HL-60 (cell line): ENCODE results near the gene PRAMEF15.
"Not testable (repeated sequence)": the region's sequence is repeated elsewhere in the genome, so short reads cannot be mapped to it uniquely, and the experiment has no call there.

Experiments
- DNase-seq, 2 experiments: peaks; one replicate each; pipeline ENCODE4 v3.0.0-alpha.2; 2010 to 2020; ENCODE audit warnings: low read depth in 1 of 2, low spot score in 1 of 2
- H3K27ac ChIP-seq: fragments of 250-450 bp; sonication (Bioruptor Pico); replicated peaks from 2 replicates; pipeline ENCODE4 v1.5.1; 2020; ENCODE audit warnings: mild to moderate bottlenecking, moderate library complexity
- H3K27me3 ChIP-seq: fragments of 250-450 bp; sonication (Bioruptor Pico); 2 replicates; pipeline ENCODE4 v1.5.1; 2021; ENCODE audit warnings: mild to moderate bottlenecking, moderate library complexity; ENCODE audit not compliant: insufficient read depth, poor library complexity, severe bottlenecking
- H3K4me3 ChIP-seq: replicated peaks from 2 replicates; pipeline ENCODE4 v1.5.1; 2011; ENCODE audit warnings: mild to moderate bottlenecking, control low read depth, low read length; ENCODE audit not compliant: insufficient read depth
- long read RNA-seq: library from polyadenylated mRNA; unstranded; transcript quantifications from one replicate; pipeline ENCODE4 v2.0.0, GENCODE V29; 2020

PRAMEF15 gene
- long read RNA-seq, result 0 reads

DNA sequence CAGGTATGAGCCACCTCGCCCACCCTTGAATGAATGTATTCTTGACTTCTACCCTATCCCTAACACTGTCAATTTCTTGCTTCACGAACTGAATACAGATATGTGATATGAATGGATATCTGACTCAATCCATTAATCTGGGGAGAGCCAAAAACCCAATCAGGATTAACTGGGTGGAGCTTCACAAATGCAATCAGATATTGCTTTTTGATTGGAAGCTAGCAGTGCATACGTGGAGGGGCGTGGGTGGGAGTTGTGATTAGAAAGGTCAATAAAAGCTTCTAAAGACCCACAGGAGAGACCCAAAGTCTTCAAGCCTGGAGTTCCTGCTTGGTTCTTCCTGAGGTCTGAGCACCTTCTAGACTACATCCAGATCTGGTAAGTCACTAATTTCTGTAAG, at the start of gene PRAMEF15:
TSS of gene PRAMEF15 (plus strand) at position 301 of the 400 bp plus-strand sequence. CDS start 2,827 bp downstream, outside the sequence.
- H3K27me3 ChIP-seq, H3K27ac ChIP-seq, H3K4me3 ChIP-seq, DNase-seq: not testable (repeated sequence)

- H3K27me3 ChIP-seq, H3K4me3 ChIP-seq, H3K27ac ChIP-seq, DNase-seq: not testable (repeated sequence)
These were observed 38.4 kb upstream of the PRAMEF15 start for GRCh38 chr1:13277016-13277415.

- H3K27ac ChIP-seq, H3K4me3 ChIP-seq, DNase-seq, H3K27me3 ChIP-seq: not testable (repeated sequence)
These were observed 35.8 kb upstream of the PRAMEF15 start for GRCh38 chr1:13279617-13280016.

DNA sequence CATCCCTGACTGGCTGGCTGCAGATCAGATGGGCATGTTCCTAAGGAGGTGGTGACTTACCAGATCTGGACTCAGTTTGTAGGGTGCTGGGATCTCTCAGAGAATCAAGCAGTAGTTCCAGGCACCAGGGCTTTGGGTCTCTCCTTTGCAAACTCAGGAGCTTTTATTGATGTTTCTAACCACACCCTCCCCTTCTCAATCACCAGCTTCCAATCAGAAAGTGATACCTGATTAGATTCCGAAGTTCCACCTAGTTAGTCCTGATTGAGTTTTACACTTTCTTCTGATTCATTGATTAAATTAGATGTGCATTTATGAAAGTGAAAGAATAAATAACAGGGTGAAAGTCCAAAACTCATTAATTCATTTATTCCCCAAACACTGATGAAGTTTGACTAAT, 30.3 kb upstream of the PRAMEF15 start, which contains the start of gene PRAMEF8:
TSS of gene PRAMEF8 (minus strand) at position 101 of the 400 bp plus-strand sequence. CDS start 1,046 bp downstream, outside the sequence.
- not testable (repeated sequence) for DNase-seq, H3K4me3 ChIP-seq, H3K27ac ChIP-seq, H3K27me3 ChIP-seq

- not testable (repeated sequence) for H3K27me3 ChIP-seq, DNase-seq, H3K27ac ChIP-seq, H3K4me3 ChIP-seq
These were observed 26.4 kb upstream of the PRAMEF15 start for GRCh38 chr1:13289030-13289429.

DNA sequence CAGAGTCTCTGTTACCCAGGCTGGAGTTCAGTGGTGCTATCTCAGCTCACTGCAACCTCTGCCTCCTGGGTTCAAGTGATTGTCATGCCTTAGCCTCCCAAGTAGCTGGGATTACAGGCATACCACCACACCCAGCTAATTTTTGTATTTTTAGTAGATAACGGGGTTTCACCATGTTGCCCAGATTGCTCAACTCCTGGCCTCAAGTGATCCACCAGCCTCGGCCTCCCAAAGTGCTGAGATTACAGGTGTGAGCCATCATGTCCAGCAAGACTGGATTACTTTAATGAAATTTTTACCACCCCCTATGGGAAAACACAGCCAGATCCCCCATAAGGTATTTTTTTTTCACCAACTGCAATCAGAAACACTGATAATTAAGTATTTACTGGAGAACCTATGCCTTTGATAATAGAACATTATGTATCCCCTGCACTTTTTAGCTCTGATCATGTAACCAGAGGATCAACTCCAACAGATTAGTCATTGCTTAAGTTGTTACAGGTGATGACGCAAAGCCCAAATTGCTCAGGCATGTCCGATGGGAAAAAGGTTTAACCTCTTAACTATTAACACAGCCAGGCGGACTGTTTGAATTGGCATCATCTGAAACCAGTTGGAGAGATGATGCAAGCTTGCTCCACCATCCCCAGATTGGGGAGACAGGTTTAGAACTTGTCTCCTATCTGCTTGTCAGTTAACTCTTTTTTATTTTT, 18.0 kb upstream of the PRAMEF15 start:
- not testable (repeated sequence) for H3K27ac ChIP-seq, H3K27me3 ChIP-seq, DNase-seq, H3K4me3 ChIP-seq

DNA sequence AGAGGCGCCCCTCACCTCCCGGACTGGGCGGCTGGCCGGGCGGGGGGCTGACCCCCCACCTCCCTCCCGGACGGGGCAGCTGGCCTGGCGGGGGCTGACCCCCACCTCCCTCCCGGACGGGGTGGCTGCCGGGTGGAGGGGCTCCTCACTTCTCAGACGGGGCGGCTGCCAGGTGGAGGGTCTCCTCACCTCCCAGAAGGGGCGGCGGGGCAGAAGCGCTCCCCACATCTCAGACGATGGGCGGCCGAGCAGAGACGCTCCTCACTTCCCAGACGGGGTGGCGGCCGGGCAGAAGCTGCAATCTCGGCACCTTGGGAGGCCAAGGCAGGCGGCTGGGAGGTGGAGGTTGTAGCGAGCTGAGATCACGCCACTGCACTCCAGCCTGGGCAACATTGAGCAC, 16.7 kb upstream of the PRAMEF15 start:
- not testable (repeated sequence) for H3K4me3 ChIP-seq

DNA sequence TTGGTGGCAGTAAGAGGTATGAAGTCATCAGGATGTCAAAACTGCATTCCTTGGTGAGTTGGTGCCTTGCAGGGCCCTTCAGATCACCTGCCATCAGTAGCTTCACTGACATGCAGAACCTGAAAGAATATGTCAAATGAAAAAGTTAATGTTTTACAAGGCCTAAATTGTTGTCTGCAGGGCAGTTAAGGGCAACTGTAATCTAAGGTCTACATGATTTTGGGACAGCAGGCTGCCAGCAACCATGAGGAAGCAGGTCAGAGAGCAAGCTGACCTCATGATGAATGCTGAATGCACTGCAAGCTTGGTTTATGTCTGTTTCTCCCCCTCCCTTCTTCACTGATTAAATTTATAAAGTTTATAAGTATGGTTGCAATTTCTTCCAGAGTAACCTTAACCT, 13.2 kb upstream of the PRAMEF15 start:
- not testable (repeated sequence) for DNase-seq, H3K27ac ChIP-seq, H3K27me3 ChIP-seq, H3K4me3 ChIP-seq

More for the DNA sequence above, 16.7 kb upstream of the PRAMEF15 start:
- not testable (repeated sequence) for DNase-seq, H3K27ac ChIP-seq, H3K27me3 ChIP-seq

- H3K27ac ChIP-seq, DNase-seq, H3K27me3 ChIP-seq, H3K4me3 ChIP-seq: not testable (repeated sequence)
These were observed 12.1 kb upstream of the PRAMEF15 start, which contains the start of gene PRAMEF33 for GRCh38 chr1:13303239-13303638. Gene PRAMEF33, plus strand, starts transcription at chr1:13303539. Its CDS starts 2,416 bp downstream, at chr1:13305955.

DNA sequence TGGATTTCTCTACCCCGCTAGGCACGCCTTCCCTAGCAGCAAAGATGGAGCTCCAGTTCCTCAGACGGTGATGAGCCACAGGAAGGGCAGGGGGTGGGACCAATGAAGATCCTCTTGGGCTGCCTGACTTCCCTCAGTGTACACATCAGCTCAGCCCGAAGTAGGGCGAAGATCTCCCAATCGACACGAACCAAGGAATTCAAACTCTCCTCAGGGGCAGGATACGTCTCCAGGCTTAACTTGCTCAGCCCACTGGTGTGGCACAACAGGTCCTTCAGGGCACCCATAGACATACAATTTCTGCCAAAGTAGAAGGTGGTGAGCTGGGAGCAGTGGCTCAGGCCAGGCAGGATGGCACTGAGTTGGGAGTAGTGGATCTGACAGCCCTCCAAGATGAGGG, 27.1 kb downstream of the PRAMEF15 start:
- H3K27ac ChIP-seq, H3K4me3 ChIP-seq, H3K27me3 ChIP-seq, DNase-seq: not testable (repeated sequence)

DNA sequence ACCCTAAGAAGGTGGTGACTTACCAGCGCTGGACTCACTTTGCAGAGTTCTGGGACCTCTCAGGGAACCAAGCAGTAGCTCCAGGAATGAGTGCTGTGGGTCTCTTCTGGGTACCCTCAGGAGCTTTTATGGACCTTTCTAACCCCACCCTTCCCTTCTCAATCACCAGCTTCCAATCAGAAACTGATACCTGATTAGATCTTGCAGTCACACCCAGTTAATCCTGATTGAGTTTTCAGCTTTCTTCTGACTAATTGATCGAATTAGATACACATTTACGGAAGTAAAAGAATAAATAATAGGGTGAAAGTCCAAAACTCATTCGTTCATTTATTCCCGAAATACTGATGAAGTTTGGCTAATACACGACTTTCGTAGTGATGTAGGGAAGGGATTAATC, 31.7 kb downstream of the PRAMEF15 start, which contains the start of gene PRAMEF14:
TSS of gene PRAMEF14 (minus strand) at position 101 of the 400 bp plus-strand sequence. CDS start 1,820 bp downstream, outside the sequence.
- not testable (repeated sequence) for H3K27me3 ChIP-seq, H3K27ac ChIP-seq, H3K4me3 ChIP-seq, DNase-seq

- not testable (repeated sequence) for H3K27me3 ChIP-seq, DNase-seq
These were observed 38.1 kb downstream of the PRAMEF15 start for GRCh38 chr1:13353476-13353875.

GRCh38 chr1:13354475-13354874, 39.1 kb downstream of the PRAMEF15 start:
- not testable (repeated sequence) for DNase-seq, H3K4me3 ChIP-seq, H3K27ac ChIP-seq, H3K27me3 ChIP-seq

More at GRCh38 chr1:13353476-13353875, 38.1 kb downstream of the PRAMEF15 start:
- H3K27ac ChIP-seq, H3K4me3 ChIP-seq: not testable (repeated sequence)
